Stimulated activated CD8-positive, alpha-beta memory T cell treated with anti-CD3 and anti-CD28 coated beads, Interleukin-4, amount 100 ng/mL, for 4 hours (primary cell): ENCODE measurements around the gene AGR3.

Experiments
- DNase-seq, 2 donors: peaks; one replicate each; pipeline ENCODE4 v3.0.0-alpha.2; 2020; ENCODE audit warnings: low read depth in 2 of 2, low spot score in 1 of 2

AGR3 gene

GRCh38 chr7:16881844-16882243 is at the start of gene AGR3:
Gene AGR3, minus strand, starts transcription at chr7:16881983. Its CDS starts 3,365 bp downstream, at chr7:16878618.
- no peak for DNase-seq

- no peak for DNase-seq
Measured at GRCh38 chr7:16930946-16931345, 49.2 kb upstream of the AGR3 start.

- DNase-seq: no peak
Measured at GRCh38 chr7:16929146-16929762, 47.5 kb upstream of the AGR3 start.

- DNase-seq: no peak
Measured at GRCh38 chr7:16926861-16927260, 45.1 kb upstream of the AGR3 start.

- no peak for DNase-seq
Measured at GRCh38 chr7:16926283-16926682, 44.5 kb upstream of the AGR3 start.

GRCh38 chr7:16925609-16926008 is 43.8 kb upstream of the AGR3 start:
- no peak for DNase-seq

GRCh38 chr7:16923019-16923418 is 41.2 kb upstream of the AGR3 start:
- DNase-seq: no peak

- no peak for DNase-seq
Measured at GRCh38 chr7:16921644-16922257, 40.0 kb upstream of the AGR3 start.

GRCh38 chr7:16921151-16921550 is 39.4 kb upstream of the AGR3 start:
- no peak for DNase-seq

- no peak for DNase-seq
Measured at GRCh38 chr7:16919440-16919839, 37.7 kb upstream of the AGR3 start.

- no peak for DNase-seq
Measured at GRCh38 chr7:16918288-16918895, 36.6 kb upstream of the AGR3 start.

GRCh38 chr7:16916738-16917137 is 35.0 kb upstream of the AGR3 start:
- DNase-seq: no peak

GRCh38 chr7:16916105-16916639 is 34.4 kb upstream of the AGR3 start:
- no peak for DNase-seq

GRCh38 chr7:16915405-16915804 is 33.6 kb upstream of the AGR3 start:
- DNase-seq: no peak

- DNase-seq: no peak
Measured at GRCh38 chr7:16914771-16915170, 33.0 kb upstream of the AGR3 start.

- DNase-seq: no peak
Measured at GRCh38 chr7:16913643-16914042, 31.9 kb upstream of the AGR3 start.

GRCh38 chr7:16912540-16912939 is 30.8 kb upstream of the AGR3 start:
- no peak for DNase-seq

GRCh38 chr7:16908561-16908960 is 26.8 kb upstream of the AGR3 start:
- DNase-seq: no peak

GRCh38 chr7:16905300-16906044 is 23.7 kb upstream of the AGR3 start:
- DNase-seq: no peak

- DNase-seq: no peak
Measured at GRCh38 chr7:16904076-16904475, 22.3 kb upstream of the AGR3 start.

GRCh38 chr7:16900209-16900768 is 18.5 kb upstream of the AGR3 start:
- no peak for DNase-seq
